ENCODE data around the gene PRDM11.

The PRDM11 gene

DNA sequence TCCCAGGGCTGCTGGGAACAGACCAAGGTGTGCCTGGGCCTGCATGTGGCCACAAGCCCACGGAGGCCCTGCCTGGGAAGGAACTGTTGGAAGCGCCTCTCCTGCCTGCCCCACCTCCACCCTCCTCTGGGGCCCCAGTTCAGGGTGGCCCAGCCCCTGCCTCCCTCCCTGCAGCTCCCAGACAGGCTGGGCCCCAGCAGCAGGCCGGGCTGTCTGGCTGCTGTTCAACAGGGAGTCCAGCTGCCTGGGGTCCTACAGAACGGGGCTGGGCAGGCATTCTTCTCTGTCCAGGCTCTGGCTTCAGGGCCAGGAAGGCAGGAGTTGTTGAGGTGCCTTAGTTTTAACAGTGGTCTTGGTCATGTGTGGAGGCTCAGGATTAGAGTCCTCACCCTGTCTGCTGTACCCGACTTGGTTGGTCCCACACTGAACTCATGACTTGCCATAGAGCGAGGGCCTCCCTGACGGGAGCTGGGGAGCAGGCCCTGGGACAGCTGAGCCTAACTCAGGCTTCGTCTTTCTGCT is 11.8 kb downstream of the PRDM11 start:
- no peak for DNase-seq (ENCODE audit: low read depth)

DNA sequence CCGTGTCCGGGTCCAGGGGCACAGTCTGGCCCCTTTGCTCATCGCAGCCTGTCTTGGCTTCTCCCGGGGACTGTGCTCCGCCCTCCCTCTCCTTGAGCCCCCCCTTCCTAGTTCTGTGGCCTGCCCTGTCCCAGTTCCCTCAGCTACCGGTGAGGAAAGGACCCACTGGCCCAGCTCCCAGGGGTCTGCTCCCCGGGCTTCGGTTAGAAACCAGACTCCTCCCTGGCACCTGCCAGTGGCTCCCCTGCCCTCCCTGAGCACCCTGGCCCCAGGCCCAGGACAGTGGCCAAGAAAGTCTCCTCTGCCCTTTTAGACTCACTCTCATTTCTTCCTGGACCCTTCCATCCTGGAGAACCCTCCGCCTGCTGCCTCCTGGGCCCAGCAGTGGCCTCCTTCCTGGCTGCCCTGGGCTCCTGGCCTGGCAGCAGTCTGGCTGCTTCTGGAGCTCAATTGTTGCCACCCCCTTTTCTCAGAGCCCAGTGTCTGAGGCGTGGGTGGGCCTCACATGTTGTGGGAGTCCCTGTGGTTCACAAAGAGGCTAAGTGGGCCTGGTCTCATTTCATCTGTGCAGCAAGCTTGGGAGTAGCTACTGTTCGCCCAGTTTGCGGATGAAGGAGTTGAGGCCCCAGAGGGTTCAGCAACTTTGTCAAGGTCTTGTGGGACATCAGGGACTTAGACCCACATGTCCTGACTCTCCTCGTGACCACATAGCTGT is 12.6 kb downstream of the PRDM11 start:
- DNase-seq (ENCODE audit: low read depth), result no peak

DNA sequence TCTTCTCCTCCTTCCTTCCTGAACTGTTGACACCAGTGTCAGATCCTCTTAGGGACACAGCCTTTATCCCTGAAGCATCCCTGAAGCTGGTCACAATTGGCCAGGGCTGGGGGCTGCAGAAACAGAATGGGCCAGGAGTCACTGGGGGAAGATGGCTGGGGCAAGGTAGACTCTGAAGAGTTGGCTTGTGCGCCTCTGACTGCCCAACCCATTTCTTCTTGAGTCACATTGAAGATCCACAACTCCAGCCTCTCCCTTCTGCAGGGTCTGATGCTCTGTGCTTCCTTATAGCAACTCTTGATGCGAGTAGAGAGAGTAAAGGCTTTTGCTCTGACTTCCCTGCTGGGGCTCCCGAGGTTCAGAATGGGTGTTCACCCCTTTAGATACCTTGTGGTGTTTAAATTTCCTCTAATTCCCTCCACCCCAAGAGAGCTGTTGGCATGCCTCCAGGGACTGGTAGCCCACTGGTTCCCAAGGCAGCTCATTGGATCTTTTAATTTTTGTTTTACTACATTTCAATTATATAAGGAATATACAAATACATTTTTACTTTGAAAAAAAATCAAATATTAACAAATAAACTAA is 13.4 kb downstream of the PRDM11 start:
- DNase-seq (ENCODE audit: low read depth), result no peak

DNA sequence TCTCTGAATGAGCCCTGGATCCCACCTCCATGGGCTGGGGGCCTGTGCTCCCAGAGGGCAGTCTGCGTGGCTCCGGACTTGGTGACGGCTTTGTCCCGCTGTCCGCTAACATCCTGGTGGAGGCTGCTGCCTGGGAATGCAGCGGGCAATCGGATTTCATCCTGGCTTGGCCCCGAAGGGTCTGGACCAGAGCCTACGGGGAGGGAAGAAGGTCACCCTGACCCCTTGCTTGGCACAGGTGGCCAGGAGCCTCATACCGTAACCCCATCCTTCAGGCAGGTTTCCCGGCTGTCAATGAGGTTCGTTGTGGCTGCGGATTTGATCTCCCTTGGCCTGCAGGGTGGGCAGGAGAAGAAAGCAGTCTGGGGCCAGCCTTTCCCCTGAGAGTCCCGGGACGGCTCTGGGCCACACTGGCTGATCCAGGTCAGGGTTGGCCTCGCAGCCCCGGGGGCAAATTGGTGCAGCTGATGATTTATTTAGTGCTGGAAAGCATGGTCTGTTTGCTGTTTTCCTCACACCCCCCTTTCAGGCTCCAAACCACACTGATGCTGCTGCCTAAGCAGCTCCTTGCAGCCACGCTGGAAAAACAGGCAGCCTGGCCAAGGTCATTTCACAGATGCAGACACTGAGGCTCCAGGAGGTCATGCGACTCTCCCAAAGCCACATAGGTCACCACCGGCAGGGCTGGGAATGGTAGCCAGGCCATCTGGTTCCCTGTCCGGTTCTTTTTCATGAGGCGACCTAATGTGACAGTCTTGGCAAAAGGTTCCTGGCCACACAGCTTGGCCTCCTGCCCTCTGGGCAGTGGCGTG is 15.0 kb downstream of the PRDM11 start:
- no peak for DNase-seq (ENCODE audit: low read depth)

DNA sequence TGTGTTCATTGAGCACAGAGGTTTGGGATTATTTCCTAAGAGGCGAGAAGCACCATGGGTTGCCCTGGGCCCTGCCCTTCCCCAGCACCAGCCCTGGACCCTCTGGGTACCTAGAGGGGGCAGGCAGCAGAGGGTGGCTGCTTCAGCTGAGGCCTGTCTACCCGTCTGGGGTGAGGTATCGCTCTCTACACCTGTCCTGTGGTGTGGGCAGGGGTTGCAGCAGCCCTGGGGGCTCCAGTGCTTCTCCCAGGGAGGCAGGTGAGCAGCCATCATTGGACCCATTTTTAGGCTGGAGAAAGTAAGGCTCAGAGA is 15.6 kb downstream of the PRDM11 start:
- DNase-seq (ENCODE audit: low read depth), result no peak

DNA sequence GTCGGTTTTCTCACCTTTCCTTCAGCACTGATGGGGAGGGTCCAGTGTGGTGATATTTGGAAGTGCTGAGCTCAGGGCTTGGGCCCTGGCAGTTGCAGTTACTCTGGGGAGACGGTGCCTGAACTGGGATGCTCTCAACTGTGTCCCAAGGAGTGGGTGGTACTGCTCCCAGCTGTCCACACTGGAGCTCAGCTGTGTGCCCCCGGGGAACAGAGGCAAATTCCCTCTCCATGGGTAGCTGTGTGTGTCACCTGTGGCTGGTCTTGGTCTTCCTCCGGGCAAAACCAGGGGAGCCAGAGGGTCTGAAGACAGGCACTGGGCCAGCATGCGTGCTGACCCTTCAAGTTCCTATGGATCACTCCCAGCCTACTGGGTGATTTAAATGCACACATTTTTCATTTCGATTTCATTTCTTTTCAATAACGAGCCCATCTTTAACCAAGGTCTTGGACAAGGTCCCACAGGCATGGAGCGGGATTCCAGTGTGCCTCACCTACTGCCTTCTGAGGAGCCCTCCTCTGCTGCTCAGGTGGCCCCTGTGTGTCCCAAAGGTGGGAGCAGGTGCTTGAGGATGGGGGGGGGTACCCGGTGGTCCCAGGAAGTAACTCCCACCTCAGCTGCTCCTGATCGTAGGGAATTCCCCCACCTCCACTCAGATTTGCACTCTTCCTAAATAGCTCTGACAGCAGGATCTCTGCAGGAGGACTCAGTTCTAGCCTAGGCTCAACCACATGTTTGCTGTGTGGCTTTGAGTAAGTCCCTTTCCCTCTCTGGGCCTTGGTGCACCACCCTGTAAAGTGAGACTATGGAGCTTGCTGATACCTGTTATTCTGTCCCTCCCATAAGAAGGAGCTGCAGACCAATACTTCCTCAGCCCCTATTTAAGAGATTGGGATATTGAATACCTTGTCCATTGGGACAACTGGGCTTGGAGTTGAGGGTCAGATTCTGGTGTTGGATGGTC is 16.8 kb downstream of the PRDM11 start:
- no peak for DNase-seq (ENCODE audit: low read depth)

DNA sequence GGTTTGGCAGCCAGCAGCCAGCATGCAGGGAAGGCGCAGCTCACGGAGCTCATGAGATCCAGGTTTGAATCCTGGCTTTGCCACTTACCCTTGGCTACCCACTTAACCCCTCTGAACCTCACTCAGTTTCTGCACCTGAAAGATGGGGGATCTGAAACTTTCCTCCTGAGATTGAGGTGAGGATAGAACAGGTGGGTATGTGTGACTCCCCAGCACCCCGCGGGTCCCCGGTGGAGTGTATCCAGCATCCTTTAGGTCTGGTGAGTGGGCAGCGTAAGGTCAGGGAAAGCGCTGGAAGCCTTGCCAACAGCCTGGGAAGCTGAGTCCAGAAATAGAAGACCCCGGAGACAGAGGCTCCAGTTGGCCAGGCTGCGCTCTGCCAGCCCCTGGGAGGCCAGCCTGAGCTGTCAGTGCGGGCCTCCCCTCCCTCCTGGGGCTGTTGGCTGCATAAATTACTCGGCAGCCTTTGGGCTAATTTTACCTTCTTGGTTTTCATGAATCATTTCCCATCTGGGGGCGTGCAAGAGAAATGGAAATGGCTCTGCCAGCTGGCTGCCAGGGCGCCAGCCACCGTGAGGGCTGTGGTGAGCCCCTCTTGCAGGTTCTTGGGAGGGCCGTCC is 17.6 kb downstream of the PRDM11 start:
- no peak for DNase-seq (ENCODE audit: low read depth)

DNA sequence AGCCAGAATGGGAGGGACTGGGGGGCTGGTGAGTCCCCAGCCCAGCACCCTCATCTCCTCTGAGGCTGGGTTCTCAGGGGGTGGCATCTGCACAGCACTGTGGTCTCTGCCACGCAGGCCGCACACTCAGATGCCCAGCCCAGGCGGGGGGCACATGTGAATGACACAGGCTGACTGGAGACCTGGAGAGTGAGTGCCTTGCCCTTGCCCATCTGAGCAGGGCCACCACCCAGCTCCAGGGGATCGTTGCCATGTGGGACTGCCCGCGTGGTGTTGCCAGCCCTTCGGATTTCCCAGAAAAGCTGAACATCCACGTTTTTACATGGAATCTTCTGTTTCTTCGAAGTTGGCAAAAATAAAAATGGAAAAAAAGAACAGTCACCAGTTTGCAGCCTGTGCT is 18.9 kb downstream of the PRDM11 start:
- no peak for DNase-seq (ENCODE audit: low read depth)

DNA sequence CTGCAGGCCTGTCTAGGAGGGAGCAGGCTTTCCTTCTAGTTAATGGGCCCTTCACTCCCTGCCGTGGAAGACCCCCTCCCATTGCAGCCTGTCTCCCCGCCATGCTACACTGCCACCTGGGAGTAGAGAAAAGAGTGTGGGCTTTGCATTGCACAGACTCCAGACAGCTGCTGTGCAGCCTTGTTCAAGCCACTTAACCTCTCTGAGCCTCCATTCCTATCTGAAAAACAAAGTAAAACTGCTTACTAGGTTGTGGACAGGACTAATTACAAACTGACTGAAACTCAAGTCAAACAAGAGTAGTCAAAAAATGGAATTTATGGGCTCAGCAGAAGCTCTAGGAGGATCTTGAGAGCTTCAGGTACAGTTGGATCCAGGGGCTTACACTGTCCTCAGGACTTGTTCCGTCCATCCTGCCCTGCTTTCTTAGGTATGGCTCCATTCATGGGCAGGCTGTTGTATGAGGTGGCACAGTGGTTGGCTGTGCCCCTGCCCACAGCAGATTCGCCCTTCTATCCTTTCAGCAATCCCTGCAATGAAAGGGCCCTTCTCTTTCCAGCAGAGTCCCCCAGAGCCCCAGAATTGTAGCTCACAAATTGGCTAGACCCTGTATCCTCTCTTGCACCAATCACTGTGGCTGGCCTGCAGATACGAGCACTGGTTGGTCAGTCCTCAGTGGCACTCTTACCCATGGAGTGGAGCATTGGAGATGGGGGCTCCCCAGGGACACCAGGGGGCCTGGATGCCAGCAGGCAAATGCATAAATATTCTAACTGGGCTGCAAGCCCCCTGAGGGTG is 19.6 kb downstream of the PRDM11 start:
- no peak for DNase-seq (ENCODE audit: low read depth)

DNA sequence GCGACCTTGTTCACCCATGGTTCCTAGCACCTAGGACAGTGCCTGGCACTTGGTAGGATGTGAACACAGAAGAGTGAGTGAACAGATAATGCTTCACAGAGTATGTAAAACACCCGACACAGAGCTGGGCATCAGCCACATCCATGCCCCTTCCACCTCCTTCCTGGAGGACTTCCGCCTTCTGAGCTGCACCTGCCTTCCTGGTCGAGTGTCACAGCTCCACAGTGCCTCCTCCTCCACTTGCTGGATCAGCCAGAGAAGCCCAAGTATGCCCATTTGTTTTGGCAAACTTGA is 20.1 kb downstream of the PRDM11 start:
- no peak for DNase-seq (ENCODE audit: low read depth)

DNA sequence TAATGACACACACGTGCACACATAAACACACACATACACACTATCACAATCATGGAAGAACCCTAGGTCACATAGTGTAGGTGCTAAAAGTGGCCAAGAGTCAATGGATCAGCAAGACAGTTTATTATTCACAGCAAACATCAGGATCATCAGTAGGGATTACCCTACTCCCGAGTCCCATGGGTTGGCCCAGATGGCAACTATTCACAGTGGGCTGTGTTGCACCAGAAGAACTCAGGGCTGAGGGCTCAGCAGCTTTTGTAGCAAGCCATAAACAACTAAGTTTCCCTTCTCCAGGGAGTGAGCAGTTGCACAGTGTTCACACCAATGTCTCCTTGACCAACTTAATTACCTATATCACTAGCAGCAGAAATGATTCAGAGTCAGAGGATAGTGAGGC is 20.8 kb downstream of the PRDM11 start:
- no peak for DNase-seq (ENCODE audit: low read depth)

DNA sequence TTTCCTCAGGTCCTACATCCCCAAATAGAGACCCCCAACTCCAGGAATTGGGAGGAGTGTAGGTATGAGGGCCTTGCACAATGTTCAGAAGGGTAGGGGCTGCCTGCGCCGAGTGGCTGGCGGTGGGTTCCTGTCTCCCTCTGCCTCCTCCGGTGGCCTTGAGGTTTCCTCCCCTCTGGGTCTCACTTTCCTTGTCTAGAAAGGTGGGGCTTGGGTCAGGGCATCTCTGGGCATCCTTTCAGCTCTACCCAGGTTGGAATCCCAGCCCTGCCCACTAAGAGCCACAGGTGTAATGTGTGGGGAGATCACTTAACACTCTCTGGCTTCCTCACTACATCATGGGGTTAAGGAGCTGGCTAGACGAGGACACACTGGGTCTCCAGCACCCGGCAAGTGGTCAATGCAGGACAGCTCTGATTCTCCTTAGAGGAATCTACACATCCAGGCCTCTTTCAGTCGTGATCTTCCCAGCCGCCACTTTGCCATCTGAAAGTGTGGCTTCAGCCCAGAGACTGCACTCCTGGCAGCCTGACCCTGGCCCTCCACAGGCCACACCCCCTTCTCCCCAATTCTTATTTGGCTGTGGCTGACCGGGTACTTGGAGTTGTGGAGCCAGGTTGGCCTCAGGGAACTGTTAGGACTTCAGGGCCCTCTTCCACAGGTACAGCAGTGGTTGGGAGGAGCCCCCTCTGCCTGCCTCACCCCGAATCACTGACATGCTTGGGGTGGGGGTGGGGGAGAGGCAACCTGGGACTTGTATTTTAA is 22.1 kb downstream of the PRDM11 start:
- no peak for DNase-seq (ENCODE audit: low read depth)

DNA sequence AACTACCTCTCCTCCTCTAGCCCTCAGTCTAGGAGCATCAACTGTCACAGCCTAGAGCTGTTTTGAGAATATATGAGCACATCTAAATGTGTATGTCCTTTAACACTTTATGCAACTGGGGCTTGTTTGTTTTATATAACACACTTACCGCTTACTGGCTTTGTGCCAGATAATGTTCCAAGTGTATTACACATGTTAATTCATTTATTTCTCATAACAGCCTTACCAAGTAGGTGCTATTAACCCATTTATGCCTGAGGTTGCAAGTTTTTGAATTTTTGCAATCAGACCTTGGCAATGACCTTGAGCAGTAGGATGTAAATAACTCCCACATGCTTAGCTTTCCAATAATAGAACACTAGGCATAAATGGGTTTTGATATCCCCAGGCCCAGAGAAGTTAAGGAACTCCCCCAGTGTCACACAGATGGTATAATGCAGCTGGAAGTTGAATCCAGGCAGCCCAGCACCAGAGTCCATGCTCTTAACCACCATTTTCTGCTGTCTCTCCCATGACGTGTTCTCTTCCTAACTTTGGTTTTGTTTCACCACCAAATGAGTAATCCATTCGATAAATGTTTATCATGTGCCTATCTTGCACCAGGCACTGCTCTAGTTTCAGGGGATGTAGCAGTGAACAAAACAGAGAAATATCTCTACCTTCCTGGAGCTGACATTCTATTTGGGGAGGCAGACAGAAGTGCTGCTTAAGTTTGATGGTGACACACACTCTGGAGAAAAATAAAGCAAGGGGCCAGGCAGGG is 23.1 kb downstream of the PRDM11 start:
- no peak for DNase-seq (ENCODE audit: low read depth)

DNA sequence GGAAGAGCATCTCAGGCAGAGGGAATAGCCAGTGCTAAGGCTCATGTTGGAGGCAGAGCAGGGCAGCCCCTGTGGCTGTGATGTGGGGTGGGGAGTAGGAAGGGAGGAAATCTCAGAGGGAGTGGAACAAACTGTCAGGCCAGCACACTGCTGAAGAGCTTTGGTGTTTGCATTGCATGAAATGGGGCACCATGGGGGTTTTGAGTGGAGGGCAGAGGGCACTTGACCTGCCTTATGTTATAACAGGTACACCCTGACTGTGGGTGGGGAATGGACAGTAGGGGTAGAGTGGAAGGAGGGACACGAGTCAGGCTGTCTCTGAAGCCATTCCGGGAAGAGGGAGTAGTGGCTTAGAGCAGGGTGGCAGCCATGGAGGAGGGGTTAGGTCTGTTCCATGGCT is 24.0 kb downstream of the PRDM11 start:
- no peak for DNase-seq (ENCODE audit: low read depth)

DNA sequence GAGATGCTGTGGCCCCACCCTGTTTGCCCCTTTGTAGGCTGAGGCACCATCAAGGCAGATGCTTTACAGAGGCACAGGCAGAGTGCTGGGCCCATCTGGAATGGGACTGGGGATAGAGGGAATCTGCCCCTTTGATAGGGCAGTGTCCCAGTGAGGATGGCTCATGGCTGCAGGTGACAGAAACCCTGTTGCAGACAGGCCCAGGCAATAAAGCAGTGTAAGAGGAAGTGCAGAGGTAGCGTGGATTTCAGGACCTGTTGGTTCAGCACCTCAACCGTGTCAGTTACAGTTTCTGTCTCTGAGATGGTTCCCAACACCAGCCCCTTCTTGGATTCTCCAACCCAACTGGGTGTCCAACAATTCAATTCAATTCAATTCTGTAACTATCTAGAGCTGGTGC is 25.1 kb downstream of the PRDM11 start:
- no peak for DNase-seq (ENCODE audit: low read depth)

DNA sequence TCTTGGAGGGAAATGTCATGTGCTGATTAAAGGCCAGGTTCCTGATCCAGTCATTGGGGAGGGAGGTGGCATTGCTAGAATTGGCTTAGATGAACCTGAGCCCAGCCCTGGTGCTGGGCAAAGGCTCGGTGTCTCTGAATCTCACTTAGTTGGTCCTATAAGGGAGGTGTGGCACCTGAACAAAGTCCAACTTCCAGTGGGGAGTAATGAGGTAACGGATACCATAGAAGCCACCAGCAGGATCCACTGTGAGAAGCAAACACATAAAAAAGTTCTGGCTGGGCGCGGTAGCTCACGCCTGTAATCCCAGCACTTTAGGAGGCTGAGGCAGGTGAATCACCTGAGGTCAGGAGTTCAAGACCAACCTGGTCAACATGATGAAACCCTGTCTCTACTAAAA is 26.6 kb downstream of the PRDM11 start:
- DNase-seq (ENCODE audit: low read depth), result no peak

DNA sequence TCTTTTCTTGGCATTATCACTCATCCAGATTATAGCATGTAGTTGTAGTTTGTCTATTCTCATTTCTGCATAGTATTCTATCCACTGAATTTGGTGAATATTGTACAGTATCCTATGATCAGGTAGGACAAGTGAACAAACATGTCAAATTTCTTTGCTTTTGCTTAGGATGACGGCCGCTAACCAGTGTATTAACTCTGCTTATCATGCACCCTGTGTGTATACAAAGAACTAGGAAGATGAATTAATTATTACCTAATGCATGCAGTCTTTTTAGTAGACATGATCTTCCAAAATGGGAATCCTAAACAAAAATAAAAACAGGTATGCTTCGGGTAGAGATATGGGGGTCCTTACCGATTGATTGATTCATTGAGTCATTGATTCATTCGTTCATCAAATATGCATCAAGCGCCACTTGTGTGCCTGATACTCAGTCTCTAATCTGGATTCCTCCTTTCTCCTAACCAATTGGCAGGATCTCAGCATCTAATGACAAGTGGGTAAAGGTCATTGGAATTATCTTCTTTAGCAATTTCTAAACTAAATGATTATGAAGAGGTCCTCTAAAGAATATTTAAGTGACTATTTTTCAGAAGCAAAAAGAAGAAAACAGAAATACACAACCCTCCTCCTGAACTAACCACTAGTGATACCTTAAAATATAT is 27.9 kb downstream of the PRDM11 start:
- no peak for DNase-seq (ENCODE audit: low read depth)

DNA sequence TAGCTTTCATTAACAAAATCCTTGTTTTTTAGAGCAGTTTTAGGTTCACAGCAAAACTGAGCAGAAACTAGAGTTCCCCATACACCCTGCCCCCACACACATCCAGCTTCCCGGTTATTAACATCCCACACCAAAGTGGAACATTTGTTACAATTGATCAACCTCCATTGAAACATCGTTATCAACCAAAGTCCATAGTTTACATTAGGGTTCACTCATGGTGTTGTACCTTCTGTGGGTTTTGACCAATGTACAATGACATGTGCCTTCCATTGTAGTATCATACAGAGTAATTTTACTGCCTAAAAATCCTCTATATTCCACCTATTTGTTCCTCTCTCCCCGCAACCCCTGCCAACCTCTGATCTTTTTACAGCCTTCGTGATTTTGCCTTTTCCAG is 28.5 kb downstream of the PRDM11 start:
- DNase-seq (ENCODE audit: low read depth), result no peak

DNA sequence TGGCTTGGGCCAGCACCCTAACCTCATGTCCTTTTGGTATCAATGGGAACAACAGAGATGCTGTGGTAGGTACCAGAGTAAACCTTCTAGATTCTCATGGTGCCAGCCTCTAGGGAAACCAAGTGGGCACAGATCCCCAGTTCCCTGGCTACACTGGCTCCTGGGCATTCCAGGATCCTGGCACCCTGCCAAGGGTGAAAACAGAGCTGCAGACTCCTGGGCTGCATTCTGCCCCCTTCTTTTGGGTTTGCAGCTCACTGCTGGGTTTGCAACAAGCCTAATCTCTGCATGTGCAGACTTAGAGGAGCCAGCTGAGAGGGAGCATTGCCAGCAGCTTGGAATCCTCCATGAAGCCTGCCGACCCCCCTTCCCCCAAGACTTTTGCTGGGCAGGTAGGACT is 30.6 kb downstream of the PRDM11 start:
- no peak for DNase-seq (ENCODE audit: low read depth)
